GM18870 (cell line): ENCODE data around the gene ATP8B1.
A peak's percentile ranks its signal among the peaks of the same experiment; 100 is the strongest.
"Not testable (repeated sequence)": the region's sequence is repeated elsewhere in the genome, so short reads cannot be mapped to it uniquely, and the experiment has no call there.

ENCODE experiments used
- ATAC-seq: cut with Tn5 transposase; IDR thresholded peaks from one replicate; pipeline ENCODE4 v1.9.1; 2021; ENCODE audit warnings: moderate library complexity; ENCODE audit not compliant: unreplicated experiment

ATP8B1 gene

DNA sequence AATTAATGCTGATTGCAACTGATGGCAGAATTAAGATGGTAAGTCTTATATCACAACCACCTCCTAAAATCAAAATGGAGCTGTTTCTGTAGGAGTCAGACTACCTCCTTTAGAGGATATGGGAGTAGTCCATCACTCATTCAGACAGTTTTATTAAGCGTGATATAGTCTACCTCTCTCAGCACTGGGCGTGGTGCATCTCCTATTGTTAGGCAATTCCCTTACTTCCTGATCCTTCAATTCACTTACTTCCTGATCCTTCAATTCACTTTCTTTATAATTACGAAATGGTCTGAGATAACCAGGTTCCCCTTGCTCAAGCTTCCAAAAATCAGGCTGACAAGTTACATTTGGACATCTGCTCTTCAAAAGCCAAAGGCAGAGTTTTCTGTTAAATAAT, 31.9 kb downstream of the ATP8B1 start:
- ATAC-seq = no peak

DNA sequence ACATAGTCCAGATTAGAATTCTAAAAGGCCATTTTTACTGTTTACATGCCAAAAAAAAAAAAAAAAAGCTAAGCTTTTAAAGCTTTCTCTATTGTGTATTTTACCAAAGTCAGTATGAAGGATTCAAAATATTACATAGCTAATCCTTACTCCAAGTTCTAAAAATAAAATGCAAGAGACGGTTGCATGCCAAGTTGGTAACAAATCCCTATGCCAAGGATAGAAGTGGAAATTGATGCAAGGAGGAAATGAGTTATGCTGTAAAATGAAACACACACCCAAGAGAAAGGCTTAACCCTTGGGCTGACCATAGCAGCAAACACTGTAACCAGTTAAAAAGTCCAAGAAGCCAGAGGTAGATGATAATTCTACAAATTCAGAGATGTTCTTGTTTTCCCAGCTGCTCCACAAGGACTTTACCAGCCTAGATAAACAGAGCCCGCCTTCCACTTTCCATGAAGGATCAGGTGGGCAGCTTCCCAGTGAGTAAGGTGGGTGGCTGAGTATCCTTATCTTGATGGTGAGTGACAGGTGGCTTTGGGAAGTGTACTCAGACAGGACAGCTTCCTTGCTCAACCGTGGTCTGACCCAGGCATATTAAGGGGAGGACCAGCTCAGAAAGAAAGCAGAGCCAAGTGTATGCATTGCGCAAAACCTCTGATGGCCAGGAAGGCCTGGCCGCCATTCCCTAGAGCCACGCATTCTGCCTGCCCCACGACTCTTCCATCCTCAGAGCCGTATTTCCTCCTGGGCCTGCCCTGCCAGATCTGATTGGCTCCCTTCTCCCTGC, 34.4 kb downstream of the ATP8B1 start:
- no peak for ATAC-seq

DNA sequence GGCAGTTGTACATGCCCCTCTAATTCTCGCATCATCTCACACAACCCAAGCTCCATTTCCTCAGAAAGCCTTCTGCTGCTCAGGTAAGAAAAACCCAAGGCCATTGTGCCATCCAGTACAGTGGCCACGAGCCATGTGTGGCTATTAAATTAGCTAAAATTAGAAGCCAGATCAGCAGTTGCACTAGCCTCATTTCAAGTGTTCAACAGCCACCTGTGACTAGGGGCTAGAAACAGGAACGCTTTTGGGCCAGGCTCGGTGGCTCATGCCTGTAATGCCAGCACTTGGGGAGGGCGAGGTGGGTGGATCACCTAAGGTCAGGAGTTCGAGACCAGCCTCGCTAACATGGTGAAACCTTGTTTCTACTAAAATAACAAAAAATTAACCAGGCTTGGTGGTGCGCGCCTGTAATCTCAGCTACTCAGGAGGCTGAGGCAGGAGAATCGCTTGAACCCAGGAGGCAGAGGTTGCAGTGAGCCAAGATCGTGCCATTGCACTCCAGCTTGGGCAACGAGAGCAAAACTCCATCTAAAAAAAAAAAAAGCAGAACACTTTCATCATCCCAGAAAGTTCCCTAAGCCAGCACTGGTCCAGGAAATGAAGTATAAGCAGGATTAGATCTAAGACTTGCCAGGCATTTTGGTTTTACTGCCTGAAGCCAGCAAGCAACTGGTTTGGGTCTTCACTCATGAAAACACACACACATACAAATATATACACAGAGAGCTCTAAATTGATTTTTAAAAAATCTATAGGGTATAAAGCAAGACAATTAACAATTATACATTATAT, 35.7 kb downstream of the ATP8B1 start:
- ATAC-seq = no peak

DNA sequence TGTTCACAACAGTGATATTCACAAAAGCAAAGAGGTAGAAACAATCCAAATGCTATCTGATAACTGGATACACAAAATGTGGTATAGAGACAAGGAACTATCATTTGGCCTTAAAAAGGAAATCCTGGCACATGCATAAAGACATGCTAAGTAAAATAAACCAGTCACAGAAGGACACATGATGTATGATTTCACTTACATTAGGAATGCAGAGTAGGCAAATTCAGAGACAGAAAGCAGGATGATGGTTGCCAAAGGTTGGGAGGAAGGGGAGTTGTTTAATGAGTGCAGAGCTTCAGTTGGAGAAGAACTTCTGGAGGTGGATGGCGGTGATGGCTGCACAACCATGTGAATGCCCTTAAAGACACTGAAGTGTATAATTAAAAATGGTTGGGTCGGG, 38.1 kb downstream of the ATP8B1 start:
- ATAC-seq = no peak

DNA sequence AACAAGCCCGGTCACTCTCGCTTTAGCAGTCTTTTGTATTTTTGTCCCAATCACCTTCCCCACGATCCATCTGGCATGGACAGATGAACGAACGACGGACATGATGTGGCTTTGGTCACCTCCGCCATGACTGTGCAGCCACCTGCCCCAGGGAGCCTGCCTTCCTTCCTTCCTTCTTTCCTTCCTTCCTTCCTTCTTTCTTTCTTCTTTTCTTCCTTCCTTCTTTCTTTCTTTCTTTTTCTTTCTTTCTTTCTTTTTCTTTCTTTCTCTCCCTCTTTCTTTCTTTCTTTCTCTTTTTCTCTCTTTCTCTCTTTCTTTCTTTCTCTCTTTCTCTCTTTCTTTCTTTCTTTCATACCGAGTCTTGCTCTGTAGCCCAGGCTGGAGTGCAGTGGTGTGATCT, 39.0 kb downstream of the ATP8B1 start:
- no peak for ATAC-seq

DNA sequence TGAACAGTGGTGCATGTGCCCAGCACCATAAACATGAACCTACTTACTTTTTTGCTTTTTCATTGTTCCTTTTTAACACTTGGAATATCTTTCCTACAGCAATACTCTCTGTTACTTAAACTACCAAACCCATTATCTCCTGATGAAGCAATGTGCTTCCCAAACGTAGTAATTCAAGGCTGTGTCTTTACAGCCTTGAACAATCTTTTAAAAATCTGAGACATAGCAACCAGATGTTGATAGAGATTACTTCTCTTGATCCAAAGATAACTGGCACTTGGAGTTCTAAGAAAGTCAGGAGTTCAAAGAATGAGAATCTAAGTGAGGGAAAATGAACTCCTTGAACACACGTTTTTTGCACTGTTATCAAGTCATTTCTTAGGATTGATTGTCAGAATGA, 40.4 kb downstream of the ATP8B1 start:
- no peak for ATAC-seq

DNA sequence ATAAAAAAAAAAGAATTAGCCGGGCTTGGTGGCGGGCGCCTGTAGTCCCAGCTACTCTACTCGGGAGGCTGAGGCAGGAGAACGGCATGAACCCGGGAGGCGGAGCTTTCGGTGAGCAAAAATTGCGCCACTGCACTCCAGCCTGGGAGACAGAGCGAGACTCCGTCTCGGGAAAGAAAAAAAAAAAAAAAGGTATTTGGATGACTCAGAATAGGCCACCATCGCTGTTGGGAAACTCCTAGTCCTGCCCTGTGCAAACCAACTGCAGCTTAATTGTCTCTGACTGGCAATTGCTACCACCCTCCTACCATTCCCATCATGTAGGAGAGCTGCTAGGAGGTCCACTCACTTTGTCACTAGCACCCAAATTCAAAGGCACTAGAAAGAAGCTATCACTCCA, 43.5 kb downstream of the ATP8B1 start:
- no peak for ATAC-seq

DNA sequence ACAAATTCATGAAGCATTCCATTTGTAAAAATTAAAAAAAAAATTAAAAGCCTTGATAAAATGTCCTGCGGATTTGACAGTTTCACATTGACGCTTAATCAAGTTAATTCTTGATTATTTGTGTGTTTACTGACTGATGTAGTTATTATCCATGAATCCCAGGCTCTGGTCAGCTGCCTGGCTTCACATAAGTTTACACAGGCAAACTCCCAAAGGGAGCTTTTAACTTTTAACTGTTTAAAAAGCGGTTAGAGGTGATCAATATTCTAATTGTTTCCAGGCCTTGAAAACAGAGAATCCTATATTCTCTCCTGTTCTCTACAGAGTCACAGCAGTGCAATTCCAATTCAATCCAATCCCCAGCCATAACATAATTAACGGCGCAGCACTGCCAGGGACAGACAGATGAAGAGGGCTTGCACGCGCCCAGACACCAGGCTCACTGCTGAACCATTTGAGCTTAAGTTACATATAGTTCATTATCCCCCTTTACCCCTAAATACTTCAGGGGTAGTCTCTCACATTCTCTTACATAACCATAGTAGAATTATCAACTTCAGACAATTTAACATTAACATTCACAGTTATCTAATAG, 47.5 kb downstream of the ATP8B1 start:
- no peak for ATAC-seq

DNA sequence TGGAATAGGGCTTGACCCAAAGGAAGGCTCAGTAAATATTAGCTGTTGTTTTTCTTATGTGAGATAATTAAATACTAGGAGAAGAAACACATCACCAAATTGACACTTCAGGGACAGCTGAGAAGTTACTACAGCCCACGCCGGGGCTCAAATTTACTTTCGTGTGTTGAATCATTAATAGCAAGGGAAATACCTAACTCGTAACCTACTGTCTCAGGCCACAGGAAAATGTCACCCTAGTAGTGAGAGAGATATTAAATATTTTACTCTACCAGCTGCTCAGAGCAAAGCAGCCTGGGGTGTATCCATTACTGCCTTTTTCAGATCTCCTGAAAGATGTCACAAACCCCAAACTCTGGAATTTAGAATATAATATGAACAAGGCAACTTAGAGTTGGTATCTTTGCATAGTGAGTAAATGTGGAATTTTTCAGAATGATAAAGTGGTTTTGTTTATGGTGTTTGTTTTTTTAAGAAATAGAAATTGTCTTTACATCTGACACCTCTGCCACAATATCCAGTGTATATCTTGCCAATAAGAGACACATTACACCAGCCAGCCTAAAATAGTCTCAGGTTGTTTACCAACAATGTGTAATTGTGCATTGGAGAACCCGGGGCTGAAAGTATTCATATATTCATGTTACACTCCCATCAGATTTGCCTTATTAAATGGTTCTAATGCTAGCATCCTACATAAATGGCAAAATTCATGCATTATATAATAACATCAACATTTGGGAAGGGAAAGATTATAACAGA, 48.4 kb downstream of the ATP8B1 start:
- ATAC-seq = peak; percentile 91

DNA sequence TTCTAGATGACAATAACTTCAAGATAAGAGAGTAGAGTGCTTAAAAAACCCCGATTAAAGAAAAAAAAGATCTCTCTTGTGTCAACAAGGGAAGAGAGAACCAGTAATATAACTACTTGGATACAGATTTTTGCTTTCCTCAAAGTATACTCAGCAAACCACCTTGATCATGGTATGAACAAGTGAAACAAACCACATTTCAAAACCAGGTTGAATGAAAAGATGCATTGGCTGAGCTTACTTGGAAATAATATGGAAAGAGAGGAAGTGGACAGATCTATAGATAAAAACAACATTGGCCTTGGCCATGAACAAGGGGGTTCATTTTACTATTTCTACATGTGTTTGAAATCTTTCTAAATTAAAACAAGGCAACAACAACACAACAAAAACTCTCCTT, 50.1 kb downstream of the ATP8B1 start:
- no peak for ATAC-seq

DNA sequence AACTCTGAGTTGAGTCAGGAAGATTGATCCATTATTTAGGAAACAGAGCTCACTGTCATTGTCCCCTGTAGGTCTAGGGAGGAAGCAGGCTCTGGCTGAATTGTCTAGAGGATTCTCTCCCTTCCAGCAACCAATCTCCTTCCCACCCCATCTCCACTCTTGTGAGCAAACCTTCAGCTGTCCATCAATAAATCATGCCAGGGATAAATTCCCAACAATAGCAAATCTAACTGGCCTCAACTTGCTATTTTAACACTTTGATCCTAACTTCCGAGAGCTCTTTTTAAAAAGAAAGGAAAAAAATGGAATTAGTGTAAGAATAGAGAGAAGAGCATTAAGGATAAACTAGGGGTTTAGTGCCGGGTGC, 53.5 kb downstream of the ATP8B1 start:
- ATAC-seq = no peak

DNA sequence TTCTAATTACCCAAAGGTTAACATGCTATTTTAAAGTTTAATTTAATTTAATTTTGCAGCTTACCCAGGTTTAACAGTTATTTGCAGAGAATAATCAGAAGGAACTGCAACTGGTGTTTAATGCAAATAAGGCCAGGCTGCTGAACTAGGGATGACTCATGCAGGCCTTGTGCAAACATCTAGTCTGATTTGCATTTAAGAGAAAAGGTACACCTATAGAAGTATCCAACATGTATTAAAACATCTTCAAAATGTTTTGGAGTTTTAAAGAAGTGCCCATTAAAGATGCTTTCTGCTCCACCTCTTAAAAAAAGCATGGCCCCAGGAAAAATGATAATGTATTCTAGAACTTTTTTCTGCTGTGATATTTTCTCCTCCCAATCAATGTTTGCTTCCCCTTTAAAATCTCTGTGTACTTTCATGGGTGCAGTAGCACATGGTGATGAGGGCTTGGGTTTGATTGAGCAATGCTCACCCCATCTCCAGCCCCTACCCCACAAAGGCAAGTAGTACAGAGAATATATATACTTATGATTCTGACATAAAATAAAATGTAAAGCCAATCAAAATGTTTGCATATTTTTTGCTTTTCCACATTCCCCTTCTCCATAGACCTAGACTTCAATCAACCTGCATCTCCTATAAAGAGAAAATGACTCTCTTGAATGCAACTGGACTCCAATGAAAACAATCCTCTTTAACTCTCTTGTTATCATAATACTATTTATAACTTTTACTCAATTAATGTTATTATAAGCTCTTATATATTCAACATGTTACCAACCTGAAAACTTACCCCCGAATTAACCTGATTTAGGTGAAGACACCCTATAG, 54.1 kb downstream of the ATP8B1 start:
- ATAC-seq = peak; percentile 92

DNA sequence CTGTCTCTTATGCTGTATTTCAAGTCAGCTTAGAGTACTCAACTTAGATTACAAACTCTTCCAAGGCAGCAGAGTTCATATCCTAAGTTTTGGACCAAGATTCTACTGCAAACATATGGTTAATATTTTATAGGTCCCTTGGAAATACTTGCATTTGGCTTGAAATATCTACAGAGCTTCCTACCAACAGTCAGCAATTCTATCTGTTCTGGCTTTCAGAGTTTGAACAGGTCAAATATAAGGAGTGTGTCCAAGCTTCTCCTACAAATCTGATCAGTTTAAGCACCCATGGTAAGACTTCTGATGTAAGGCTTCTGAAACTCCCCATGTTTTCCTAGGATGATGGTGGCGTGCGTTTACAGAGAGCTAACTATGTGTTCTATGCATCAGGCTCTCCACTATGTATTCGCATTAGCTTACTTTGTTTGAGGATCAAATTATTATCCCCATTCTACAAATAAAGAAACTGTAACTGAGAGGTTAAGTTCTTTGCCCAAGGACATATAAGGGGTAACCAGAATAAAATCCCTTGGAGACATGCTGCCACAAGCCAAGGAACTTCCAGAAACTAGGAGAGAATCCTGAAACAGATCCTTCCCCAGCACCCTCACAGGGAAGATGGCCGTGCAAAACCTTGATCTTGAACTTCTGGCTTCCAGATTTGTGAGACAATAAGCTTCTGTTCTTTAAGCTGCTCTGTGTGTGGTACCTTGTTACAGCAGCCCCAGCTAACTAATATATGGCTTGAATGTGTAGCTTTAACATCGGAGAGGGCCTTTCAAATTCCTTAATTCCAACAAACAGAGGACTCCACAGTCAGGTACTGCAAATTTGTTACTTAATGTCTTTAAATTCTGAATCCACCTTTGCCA, 55.1 kb downstream of the ATP8B1 start:
- ATAC-seq = peak; percentile 12

DNA sequence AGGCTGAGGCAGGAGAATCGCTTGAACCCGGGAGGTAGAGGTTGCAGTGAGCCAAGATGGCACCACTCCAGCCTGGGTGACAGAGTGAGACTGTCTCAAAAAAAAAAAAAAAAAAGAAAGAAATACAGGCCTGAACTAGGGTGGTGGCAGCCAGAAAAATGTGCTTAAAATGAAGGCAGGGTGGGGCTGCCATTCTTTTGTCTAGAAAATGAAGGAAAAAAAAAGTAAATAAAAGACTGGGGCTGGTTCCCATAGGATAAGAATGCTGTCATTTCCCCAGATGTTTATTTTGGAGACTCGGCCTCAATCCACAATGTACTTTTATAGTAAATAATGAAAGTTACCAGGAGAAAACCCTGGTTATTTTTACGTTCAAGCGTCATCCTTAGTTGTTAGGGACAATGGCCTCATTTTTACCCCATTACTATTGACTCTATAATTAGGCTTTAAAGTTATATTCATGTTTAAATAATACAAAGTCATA, 58.9 kb downstream of the ATP8B1 start:
- ATAC-seq = no peak

DNA sequence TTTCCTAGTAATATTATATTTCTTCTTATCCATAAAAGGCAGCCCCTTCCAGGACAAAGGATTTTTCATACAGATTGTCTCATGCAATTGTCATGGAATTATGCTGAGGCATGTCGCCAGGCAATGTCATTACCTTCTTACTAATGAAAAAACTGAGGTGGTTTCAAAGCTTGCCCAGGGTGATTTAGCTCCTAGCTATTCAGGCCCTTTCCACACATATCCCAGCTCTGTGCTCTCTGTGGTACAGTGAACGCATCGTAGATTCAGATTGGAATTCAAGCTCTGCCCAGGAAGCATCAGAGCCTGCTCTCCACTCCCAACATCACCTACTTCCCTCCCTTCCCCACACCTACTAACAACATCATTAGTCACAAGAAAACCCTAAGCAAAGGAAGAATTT, 60.1 kb downstream of the ATP8B1 start:
- no peak for ATAC-seq

DNA sequence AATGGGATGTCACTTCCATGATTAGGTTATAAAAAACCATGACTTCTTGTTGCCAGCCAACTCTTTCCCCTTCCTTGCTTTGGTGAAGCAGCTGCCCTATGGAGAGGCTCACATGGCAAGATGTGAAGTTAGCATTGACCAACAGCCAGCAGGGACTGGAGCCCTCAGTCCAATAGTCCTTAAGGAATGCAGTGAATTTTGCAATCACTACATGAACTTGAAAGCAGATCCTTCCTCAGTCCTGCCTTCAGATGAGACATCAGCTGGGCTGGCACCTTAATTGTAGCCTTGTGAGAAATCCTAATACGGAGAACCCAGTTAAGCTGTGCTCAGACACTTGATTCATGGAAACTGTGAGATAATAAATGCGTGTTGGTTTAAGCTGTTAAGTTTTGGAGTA, 61.8 kb downstream of the ATP8B1 start:
- no peak for ATAC-seq

DNA sequence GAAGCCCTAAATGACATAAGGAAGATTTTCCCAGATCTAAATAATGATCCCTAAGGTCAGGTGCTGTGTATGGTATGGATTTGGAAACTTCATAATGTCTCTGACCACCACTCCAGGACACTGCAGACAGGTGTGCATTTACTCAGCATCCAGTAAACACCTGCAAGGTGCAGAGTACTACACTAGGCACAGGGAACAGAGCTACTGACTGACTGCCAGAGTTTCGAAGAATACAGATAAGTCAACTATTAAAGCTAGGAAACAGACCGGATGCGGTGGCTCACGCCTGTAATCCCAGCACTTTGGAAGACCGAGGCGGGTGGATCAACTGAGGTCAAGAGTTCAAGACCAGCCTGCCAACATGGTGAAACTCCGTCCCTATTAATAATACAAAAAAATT, 65.0 kb downstream of the ATP8B1 start:
- ATAC-seq = no peak

DNA sequence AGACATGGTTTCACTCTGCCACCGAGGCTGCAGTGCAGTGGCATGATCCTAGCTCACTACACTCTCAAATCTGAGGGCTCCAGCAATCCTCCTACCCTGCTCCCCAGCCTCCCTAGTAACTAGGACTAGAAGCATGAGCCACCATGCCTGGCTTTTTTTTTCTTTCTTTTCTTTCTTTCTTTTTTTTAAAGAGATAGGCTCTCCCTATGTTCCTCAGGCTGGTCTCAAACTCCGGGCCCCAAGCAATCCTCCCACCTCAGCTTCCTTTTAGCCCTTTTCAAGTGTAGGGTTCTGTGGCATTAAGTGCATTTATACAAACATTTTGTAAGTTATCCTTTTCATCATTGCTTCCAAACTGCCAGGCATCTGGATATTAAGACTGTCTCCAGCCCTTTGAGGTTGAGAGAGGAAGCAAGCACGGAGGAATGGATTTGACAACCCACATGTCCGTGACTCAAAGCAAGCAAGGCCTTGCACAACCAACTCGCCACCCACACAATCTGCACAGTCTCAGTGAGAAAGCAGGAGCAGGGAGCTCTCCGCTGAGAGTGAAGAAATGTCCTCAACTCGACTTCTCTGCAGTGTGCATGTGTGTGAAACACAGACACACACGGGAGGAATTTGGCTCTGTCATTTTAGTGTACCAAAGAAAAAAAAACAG, 65.6 kb downstream of the ATP8B1 start:
- no peak for ATAC-seq

DNA sequence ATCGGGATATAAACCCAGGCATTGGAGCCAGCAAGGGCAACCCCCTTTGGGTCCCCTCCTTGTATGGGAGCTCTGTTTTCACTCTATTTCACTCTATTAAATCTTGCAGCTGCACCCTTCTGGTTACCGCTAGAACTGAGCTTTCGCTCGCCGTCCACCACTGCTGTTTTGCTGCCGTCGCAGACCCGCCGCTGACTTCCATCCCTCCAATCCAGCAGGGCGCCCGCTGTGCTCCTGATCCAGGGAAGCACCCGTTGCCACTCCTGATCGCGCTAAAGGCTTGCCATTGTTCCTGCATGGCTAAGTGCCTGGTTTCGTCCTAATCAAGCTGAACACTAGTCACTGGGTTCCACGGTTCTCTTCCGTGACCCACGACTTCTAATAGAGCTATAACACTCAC, 68.1 kb downstream of the ATP8B1 start:
- ATAC-seq = not testable (repeated sequence)
